DOHH2 (cell line): ENCODE measurements around the gene NOC2L.

Source experiments
- H3F3A ChIP-seq: fragments of 200-600 bp; sonication (generic), shearing (Covaris generic); 2 replicates; pipeline ENCODE4 v1.6.0; 2016; ENCODE audit warnings: antibody characterized with exemption, mild to moderate bottlenecking; ENCODE audit not compliant: control insufficient read depth, insufficient read depth
- H3K27ac ChIP-seq: fragments of 200-600 bp; sonication (generic); 2 replicates; pipeline ENCODE4 v1.5.1; 2014; ENCODE audit warnings: low read depth, mild to moderate bottlenecking, low read length, moderate library complexity
- H3K27me3 ChIP-seq: fragments of 200-600 bp; sonication (generic); 2 replicates; pipeline ENCODE4 v1.6.1; 2014; ENCODE audit warnings: mild to moderate bottlenecking, low read length, mixed read lengths; ENCODE audit not compliant: control insufficient read depth
- H3K36me3 ChIP-seq: fragments of 200-600 bp; sonication (generic); 2 replicates; pipeline ENCODE4 v1.6.1; 2014; ENCODE audit warnings: mild to moderate bottlenecking, low read length, moderate library complexity, mixed read lengths; ENCODE audit not compliant: control insufficient read depth
- H3K4me1 ChIP-seq: fragments of 200-600 bp; sonication (generic); 2 replicates; pipeline ENCODE4 v1.6.1; 2014; ENCODE audit warnings: mild to moderate bottlenecking, low read length, mixed read lengths; ENCODE audit not compliant: control insufficient read depth
- H3K4me2 ChIP-seq: fragments of 200-600 bp; sonication (generic); 2 replicates; pipeline ENCODE4 v1.6.0; 2014; ENCODE audit warnings: mild to moderate bottlenecking, low read length, moderate library complexity
- H3K4me3 ChIP-seq: fragments of 200-600 bp; sonication (generic); 2 replicates; pipeline ENCODE4 v1.5.1; 2014; ENCODE audit warnings: mild to moderate bottlenecking, low read length, mixed read lengths
- H3K79me2 ChIP-seq: fragments of 200-600 bp; sonication (generic); 2 replicates; pipeline ENCODE4 v1.6.1; 2014; ENCODE audit warnings: mild to moderate bottlenecking, low read length, mixed read lengths; ENCODE audit not compliant: control insufficient read depth
- H3K9me2 ChIP-seq: fragments of 200-600 bp; sonication (generic); replicated peaks from 2 replicates; pipeline ENCODE4 v1.6.1; 2014; ENCODE audit warnings: mild to moderate bottlenecking, low read length, mixed read lengths; ENCODE audit not compliant: control insufficient read depth
- H3K9me3 ChIP-seq: fragments of 200-600 bp; sonication (generic); 2 replicates; pipeline ENCODE4 v1.6.1; 2014; ENCODE audit warnings: antibody characterized with exemption, low read length, mixed read lengths; ENCODE audit not compliant: control insufficient read depth, insufficient read depth
- H4K20me1 ChIP-seq: fragments of 200-600 bp; sonication (generic); 2 replicates; pipeline ENCODE4 v1.6.0; 2014; ENCODE audit warnings: low read depth, mild to moderate bottlenecking, antibody characterized with exemption, low read length, moderate library complexity; ENCODE audit not compliant: control insufficient read depth, insufficient read depth
- EZH2phosphoT487 ChIP-seq: fragments of 200-600 bp; sonication (generic); IDR thresholded peaks from 2 replicates; pipeline ENCODE4 v1.6.1; 2017; ENCODE audit warnings: borderline replicate concordance, mild to moderate bottlenecking, antibody characterized with exemption, low read length, moderate library complexity, mixed read lengths
- TF ChIP-seq, protein P1 (sequence below): fragments of 200-600 bp; sonication (generic); IDR thresholded peaks from one replicate; pipeline ENCODE4 v1.5.1; 2014; ENCODE audit warnings: antibody characterized with exemption, mild to moderate bottlenecking, low read depth, low read length; ENCODE audit not compliant: poor library complexity, severe bottlenecking

Gene NOC2L

DNA sequence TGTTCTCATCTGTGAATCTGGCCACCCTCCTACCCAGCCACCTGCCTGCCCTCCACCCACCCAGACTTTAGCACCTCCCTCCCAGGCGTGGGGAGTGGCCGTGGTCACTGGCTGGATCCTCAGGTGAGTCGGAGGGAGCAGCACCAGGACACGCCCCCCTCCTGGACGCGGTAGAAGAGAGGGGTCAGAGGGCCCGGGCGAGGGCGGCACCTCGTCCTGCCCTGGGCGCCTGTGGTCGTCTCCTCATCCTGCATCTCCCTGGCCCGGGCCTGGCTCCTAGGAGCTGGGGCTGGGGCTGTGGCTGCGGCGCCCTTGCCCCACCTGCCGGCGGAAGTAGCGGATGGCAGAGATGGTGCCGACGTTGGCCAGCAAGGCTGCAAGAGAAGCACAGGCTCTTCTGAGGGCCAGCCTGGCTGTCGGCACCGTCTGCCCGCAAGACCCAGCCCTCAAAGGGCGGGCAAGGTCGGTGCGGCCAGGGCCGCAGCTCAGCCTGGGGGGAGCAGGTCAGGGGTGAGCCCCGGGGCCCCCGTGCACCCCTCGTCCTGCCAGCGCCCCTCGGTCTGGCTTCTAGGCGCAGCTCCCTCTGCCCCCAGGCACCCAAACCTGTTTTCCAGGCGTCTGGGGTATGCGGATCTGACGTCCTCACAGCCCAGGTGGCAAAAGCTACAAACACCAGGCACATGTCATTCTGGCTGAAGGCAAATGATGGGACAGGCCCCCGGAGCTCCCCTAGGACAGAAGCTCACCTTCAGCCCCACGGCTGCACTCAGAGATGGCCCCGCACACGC lies 17.0 kb upstream of the NOC2L start:
- Histone ChIP-seq H3K4me2 (peak overlapping the region; percentile 44; the same call in 1 of the 2 replicates), H3F3A (no peaks in the 10 kb centered on the region), H3K27me3 (no peaks in the 10 kb centered on the region), H4K20me1 (no peaks in the 10 kb centered on the region), H3K27ac (no peak overlapping the region), H3K4me3 (no peak overlapping the region), H3K36me3 (no peaks in the 10 kb centered on the region), H3K9me2 (no peaks in the 10 kb centered on the region), H3K4me1 (peaks cover 3% of the 10 kb centered on the region; the same call in 1 of the 2 replicates), H3K79me2 (no peaks in the 10 kb centered on the region), H3K9me3 (no peaks in the 10 kb centered on the region)
- TF ChIP-seq EZH2phosphoT487: no peak
- TF ChIP-seq, protein P1, sequence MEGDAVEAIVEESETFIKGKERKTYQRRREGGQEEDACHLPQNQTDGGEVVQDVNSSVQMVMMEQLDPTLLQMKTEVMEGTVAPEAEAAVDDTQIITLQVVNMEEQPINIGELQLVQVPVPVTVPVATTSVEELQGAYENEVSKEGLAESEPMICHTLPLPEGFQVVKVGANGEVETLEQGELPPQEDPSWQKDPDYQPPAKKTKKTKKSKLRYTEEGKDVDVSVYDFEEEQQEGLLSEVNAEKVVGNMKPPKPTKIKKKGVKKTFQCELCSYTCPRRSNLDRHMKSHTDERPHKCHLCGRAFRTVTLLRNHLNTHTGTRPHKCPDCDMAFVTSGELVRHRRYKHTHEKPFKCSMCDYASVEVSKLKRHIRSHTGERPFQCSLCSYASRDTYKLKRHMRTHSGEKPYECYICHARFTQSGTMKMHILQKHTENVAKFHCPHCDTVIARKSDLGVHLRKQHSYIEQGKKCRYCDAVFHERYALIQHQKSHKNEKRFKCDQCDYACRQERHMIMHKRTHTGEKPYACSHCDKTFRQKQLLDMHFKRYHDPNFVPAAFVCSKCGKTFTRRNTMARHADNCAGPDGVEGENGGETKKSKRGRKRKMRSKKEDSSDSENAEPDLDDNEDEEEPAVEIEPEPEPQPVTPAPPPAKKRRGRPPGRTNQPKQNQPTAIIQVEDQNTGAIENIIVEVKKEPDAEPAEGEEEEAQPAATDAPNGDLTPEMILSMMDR: peak; percentile 58

DNA sequence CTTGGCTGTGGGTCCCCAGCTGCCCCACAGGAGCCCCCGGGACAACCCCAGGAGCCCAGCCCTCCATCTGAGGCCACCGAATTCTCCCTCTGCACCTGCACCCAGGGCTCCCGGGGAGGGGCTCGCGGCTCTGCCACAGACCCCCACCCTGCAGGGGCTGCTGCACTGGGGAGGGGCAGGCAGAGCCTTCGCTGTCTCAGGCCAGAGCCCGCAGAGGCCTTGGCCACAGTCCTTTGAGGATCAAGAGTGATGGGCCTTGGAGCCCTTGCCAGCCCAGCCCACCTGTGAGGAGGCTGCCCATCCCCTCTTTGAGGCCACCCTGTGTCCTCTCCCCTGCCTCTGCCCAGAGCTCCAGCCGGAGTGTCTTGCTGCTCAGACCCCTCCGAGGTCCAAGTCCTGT lies 16.3 kb upstream of the NOC2L start:
- no peaks in the 10 kb centered on the region for H3K27me3 ChIP-seq
- no peaks in the 10 kb centered on the region for H4K20me1 ChIP-seq
- no peaks in the 10 kb centered on the region for H3F3A ChIP-seq
- no peaks in the 10 kb centered on the region for H3K36me3 ChIP-seq
- TF ChIP-seq, protein P1: no peak
- TF ChIP-seq EZH2phosphoT487: no peak
- H3K4me3 ChIP-seq: no peak overlapping the region
- no peaks in the 10 kb centered on the region for H3K9me2 ChIP-seq
- H3K27ac ChIP-seq: no peak overlapping the region
- no peaks in the 10 kb centered on the region for H3K79me2 ChIP-seq
- H3K9me3 ChIP-seq: no peaks in the 10 kb centered on the region
- H3K4me2 ChIP-seq: no peak overlapping the region
- peaks cover 3% of the 10 kb centered on the region; the same call in 1 of the 2 replicates for H3K4me1 ChIP-seq

DNA sequence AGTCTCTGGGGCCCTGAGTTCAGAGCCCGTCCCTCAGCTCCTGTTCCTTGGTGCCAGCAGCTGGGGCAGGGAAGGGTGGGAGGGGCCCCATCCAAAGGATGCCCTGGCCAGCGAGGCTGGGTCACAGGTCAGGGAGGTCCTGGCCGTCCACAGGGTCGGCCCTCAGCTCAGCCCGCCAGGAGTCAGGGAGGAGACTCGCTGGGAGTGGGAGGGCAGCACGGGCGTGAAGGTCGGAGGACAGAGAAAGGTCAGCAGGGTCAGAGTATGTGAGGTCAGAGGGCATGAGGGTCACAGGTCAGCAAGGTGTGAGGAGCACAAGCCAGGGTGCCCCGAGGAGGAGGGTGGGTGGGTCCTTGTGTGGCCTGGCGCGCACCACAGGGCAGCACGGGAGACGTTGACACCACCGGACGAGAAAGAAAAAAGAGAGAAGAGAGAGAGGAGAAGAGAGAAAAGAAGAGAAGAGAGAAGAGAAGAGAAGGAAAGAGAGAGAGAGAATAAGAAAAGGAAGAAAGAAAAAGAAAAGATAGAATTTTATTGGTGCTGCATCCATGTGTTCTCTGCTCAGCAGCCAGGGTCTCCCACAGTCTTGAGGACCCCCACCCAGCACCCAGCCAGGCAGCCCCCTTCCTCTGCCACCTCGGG lies 15.8 kb upstream of the NOC2L start:
- H3K9me2 ChIP-seq: no peaks in the 10 kb centered on the region
- H3K4me3 ChIP-seq: no peak overlapping the region
- H3K4me2 ChIP-seq: no peak overlapping the region
- H3K36me3 ChIP-seq: no peaks in the 10 kb centered on the region
- H3F3A ChIP-seq: no peaks in the 10 kb centered on the region
- TF ChIP-seq, protein P1: no peak
- H3K27ac ChIP-seq: no peak overlapping the region
- no peaks in the 10 kb centered on the region for H3K27me3 ChIP-seq
- no peaks in the 10 kb centered on the region for H3K79me2 ChIP-seq
- no peaks in the 10 kb centered on the region for H3K9me3 ChIP-seq
- no peaks in the 10 kb centered on the region for H4K20me1 ChIP-seq
- H3K4me1 ChIP-seq: peaks cover 3% of the 10 kb centered on the region; the same call in 1 of the 2 replicates
